Measurements from ENCODE around the gene LYPLA2.

DNA sequence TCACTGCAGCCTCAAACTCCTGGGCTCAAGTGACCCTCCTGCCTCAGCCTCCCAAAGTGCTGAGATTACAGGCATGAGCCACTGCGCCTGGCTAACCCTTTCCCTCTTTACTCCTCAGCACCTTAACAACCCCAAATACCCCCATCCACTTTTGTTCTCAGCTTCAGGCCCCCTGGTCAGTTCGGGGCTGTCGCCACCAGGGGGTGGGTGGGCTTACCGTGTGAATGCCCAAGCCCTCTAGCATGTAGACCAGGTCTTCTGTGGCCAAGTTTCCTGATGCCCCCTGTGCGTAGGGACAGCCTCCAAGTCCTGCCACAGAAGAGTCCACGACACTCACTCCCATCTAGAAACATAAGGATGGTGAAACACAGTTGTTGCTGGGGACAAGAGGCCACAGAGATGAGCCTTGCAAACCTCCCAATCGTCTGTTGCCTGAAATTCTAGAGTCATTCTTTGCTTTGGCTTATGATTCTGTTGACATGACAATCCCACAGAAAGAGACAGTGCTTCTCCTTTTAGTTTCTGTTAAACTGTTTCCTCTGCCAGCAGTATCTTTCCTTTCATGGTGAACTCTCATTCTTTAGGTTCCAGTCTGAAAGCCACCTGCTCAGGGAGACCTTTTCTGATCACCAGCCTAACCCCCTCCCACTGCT, 13.4 kb downstream of the LYPLA2 start:
- no peak for TF ChIP-seq POLR2AphosphoS5 (IDR thresholded peaks at IDR 0.05; ENCODE audit: borderline replicate concordance, low read depth, low read length)
- no peak for TF ChIP-seq EZH2 (IDR thresholded peaks at IDR 0.05)
- TF ChIP-seq FOXP2 (optimal IDR thresholded peaks at IDR 0.05; ENCODE audit: control extremely low read depth, extremely low read length, insufficient read depth) = no peak

All from SK-N-MC (cell line).